HG02981 (cell line): Measurements from ENCODE around the gene TRAP1.

Experiments used
- ATAC-seq: cut with Tn5 transposase; IDR thresholded peaks from one replicate; pipeline ENCODE4 v1.9.1; 2021; ENCODE audit warnings: mild to moderate bottlenecking, moderate library complexity; ENCODE audit not compliant: unreplicated experiment

TRAP1 gene

GRCh38 chr16:3717235-3718018 lies at the start of gene TRAP1:
TSS of gene TRAP1 (minus strand) at chr16:3717524. CDS start at chr16:3717508, 16 bp downstream.
- ATAC-seq: peak; percentile 75

GRCh38 chr16:3766177-3766576 lies 48.9 kb upstream of the TRAP1 start:
- no peak for ATAC-seq

GRCh38 chr16:3764409-3764808 lies 47.1 kb upstream of the TRAP1 start:
- no peak for ATAC-seq

GRCh38 chr16:3762107-3762750 lies 44.9 kb upstream of the TRAP1 start:
- no peak for ATAC-seq

GRCh38 chr16:3761375-3762106 lies 44.2 kb upstream of the TRAP1 start:
- no peak for ATAC-seq

- ATAC-seq: no peak
These were observed 43.2 kb upstream of the TRAP1 start for GRCh38 chr16:3760518-3760917.

GRCh38 chr16:3759736-3760135 lies 42.4 kb upstream of the TRAP1 start:
- no peak for ATAC-seq

- ATAC-seq: no peak
These were observed 38.8 kb upstream of the TRAP1 start for GRCh38 chr16:3756113-3756512.

- ATAC-seq: no peak
These were observed 37.9 kb upstream of the TRAP1 start for GRCh38 chr16:3755249-3755648.

GRCh38 chr16:3754772-3755171 lies 37.4 kb upstream of the TRAP1 start:
- no peak for ATAC-seq

- ATAC-seq: no peak
These were observed 36.9 kb upstream of the TRAP1 start for GRCh38 chr16:3754081-3754703.

GRCh38 chr16:3752984-3753383 lies 35.7 kb upstream of the TRAP1 start:
- ATAC-seq: no peak

GRCh38 chr16:3751878-3752277 lies 34.6 kb upstream of the TRAP1 start:
- no peak for ATAC-seq

GRCh38 chr16:3748307-3748706 lies 31.0 kb upstream of the TRAP1 start:
- ATAC-seq: no peak

GRCh38 chr16:3745751-3746355 lies 28.5 kb upstream of the TRAP1 start:
- no peak for ATAC-seq

GRCh38 chr16:3744018-3744417 lies 26.7 kb upstream of the TRAP1 start:
- no peak for ATAC-seq

- ATAC-seq: no peak
These were observed 23.6 kb upstream of the TRAP1 start for GRCh38 chr16:3740934-3741333.

- ATAC-seq: no peak
These were observed 22.9 kb upstream of the TRAP1 start for GRCh38 chr16:3740186-3740585.

- ATAC-seq: no peak
These were observed 22.3 kb upstream of the TRAP1 start for GRCh38 chr16:3739636-3740035.

GRCh38 chr16:3738541-3738940 lies 21.2 kb upstream of the TRAP1 start:
- no peak for ATAC-seq

- ATAC-seq: no peak
These were observed 20.8 kb upstream of the TRAP1 start for GRCh38 chr16:3738128-3738527.
